Measurements from ENCODE around the gene PLEKHA5.

DNA sequence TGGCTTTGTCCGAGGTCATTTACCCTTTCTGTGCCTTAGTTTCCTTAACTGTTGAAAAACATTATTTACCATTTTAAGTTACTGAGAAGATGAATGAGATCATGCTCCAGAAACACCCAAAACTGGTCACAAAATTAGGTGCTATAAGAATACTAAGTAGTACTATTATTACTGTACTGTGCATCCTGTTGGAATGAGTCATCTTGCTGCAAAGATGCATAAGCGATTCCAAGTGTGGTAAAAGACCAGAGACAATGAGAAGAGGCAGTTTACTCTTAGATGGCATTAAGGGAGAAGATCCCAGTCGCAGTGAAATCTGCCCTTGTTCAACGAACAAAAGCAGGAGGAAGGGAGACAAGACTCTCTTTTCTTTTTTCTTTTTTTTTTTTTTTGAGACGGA is 4.2 kb upstream of the PLEKHA5 start:
- TF ChIP-seq POLR2A (IDR thresholded peaks at IDR 0.05): no peak
- TF ChIP-seq, protein P1, sequence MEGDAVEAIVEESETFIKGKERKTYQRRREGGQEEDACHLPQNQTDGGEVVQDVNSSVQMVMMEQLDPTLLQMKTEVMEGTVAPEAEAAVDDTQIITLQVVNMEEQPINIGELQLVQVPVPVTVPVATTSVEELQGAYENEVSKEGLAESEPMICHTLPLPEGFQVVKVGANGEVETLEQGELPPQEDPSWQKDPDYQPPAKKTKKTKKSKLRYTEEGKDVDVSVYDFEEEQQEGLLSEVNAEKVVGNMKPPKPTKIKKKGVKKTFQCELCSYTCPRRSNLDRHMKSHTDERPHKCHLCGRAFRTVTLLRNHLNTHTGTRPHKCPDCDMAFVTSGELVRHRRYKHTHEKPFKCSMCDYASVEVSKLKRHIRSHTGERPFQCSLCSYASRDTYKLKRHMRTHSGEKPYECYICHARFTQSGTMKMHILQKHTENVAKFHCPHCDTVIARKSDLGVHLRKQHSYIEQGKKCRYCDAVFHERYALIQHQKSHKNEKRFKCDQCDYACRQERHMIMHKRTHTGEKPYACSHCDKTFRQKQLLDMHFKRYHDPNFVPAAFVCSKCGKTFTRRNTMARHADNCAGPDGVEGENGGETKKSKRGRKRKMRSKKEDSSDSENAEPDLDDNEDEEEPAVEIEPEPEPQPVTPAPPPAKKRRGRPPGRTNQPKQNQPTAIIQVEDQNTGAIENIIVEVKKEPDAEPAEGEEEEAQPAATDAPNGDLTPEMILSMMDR (IDR thresholded peaks at IDR 0.05): no peak

Measured in heart left ventricle (tissue), 13 donors.